Nephron progenitor cell (in vitro differentiated cells): ENCODE data around the gene ACSM2A.
"Not testable (repeated sequence)": the region's sequence is repeated elsewhere in the genome, so short reads cannot be mapped to it uniquely, and the experiment has no call there.

Experiments
- DNase-seq: peaks from one replicate; pipeline ENCODE4 v3.0.0; 2021
- H3K27ac Mint-ChIP-seq: 2 replicates; pipeline ENCODE4 v1.8.0; 2021; ENCODE audit warnings: mild to moderate bottlenecking, moderate library complexity, mixed read lengths
- H3K27me3 Mint-ChIP-seq: 2 replicates; pipeline ENCODE4 v1.8.0; 2021; ENCODE audit warnings: mild to moderate bottlenecking, low read depth, mixed read lengths; ENCODE audit not compliant: poor library complexity
- H3K36me3 Mint-ChIP-seq: 2 replicates; pipeline ENCODE4 v1.8.0; 2021; ENCODE audit warnings: low read depth, mixed read lengths
- H3K4me1 Mint-ChIP-seq: 2 replicates; pipeline ENCODE4 v1.8.0; 2021; ENCODE audit warnings: mixed read lengths
- H3K4me3 Mint-ChIP-seq: 2 replicates; pipeline ENCODE4 v1.8.0; 2021; ENCODE audit warnings: mild to moderate bottlenecking, moderate library complexity, mixed read lengths
- H3K9me3 Mint-ChIP-seq: 2 replicates; pipeline ENCODE4 v1.8.0; 2021; ENCODE audit warnings: mild to moderate bottlenecking, moderate library complexity, mixed read lengths
- TF ChIP-seq, protein P1 (sequence below): fragments of 200-600 bp; sonication (generic); IDR thresholded peaks from 2 replicates; pipeline ENCODE4 v1.5.0; 2021; ENCODE audit warnings: antibody characterized with exemption

The ACSM2A gene

GRCh38 chr16:20484726-20485125 is 33.4 kb downstream of the ACSM2A start:
- DNase-seq: no peak
- H3K4me3 Mint-ChIP-seq: no peak overlapping the region

GRCh38 chr16:20485408-20485807 is 34.1 kb downstream of the ACSM2A start:
- H3K36me3 Mint-ChIP-seq: no peaks in the 10 kb centered on the region

More at GRCh38 chr16:20484726-20485125, 33.4 kb downstream of the ACSM2A start:
- peaks cover 4% of the 10 kb centered on the region for H3K9me3 Mint-ChIP-seq
- no peaks in the 10 kb centered on the region for H3K4me1 Mint-ChIP-seq
- TF ChIP-seq, protein P1, sequence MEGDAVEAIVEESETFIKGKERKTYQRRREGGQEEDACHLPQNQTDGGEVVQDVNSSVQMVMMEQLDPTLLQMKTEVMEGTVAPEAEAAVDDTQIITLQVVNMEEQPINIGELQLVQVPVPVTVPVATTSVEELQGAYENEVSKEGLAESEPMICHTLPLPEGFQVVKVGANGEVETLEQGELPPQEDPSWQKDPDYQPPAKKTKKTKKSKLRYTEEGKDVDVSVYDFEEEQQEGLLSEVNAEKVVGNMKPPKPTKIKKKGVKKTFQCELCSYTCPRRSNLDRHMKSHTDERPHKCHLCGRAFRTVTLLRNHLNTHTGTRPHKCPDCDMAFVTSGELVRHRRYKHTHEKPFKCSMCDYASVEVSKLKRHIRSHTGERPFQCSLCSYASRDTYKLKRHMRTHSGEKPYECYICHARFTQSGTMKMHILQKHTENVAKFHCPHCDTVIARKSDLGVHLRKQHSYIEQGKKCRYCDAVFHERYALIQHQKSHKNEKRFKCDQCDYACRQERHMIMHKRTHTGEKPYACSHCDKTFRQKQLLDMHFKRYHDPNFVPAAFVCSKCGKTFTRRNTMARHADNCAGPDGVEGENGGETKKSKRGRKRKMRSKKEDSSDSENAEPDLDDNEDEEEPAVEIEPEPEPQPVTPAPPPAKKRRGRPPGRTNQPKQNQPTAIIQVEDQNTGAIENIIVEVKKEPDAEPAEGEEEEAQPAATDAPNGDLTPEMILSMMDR: no peak
- H3K27me3 Mint-ChIP-seq: peaks cover 20% of the 10 kb centered on the region
- H3K27ac Mint-ChIP-seq: no peak overlapping the region
- H3K36me3 Mint-ChIP-seq: no peaks in the 10 kb centered on the region

GRCh38 chr16:20490994-20491393 is 39.7 kb downstream of the ACSM2A start:
- H3K4me3 Mint-ChIP-seq, H3K9me3 Mint-ChIP-seq, H3K4me1 Mint-ChIP-seq, H3K27ac Mint-ChIP-seq, DNase-seq, H3K36me3 Mint-ChIP-seq: not testable (repeated sequence)
- H3K27me3 Mint-ChIP-seq: peaks cover 12% of the 10 kb centered on the region

More at GRCh38 chr16:20485408-20485807, 34.1 kb downstream of the ACSM2A start:
- Mint-ChIP-seq H3K27me3 (peaks cover 20% of the 10 kb centered on the region), H3K27ac (no peak overlapping the region), H3K4me1 (no peaks in the 10 kb centered on the region), H3K4me3 (no peak overlapping the region), H3K9me3 (peaks cover 4% of the 10 kb centered on the region)
- TF ChIP-seq, protein P1: no peak
- no peak for DNase-seq

DNA sequence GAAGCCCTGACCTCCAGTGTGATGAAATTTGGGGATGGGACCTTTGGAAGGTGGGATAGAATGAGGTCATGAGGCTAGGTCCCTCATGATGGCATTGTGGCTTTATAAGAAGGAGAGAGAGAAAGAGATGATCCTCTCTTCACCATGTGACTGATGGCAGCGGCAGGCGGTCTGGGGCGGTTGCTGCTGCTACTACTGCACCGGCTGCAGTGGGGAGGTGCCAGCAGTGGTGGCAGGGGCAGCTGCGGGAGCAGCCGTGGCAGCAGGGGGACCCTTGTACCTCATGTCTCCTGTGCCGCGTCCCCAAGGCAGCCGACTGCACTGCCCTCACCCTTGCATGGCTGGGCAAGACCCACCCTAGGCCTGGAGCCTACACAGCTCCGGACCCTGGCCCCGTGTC is 40.1 kb downstream of the ACSM2A start:
- H3K4me3 Mint-ChIP-seq, H3K27ac Mint-ChIP-seq, H3K9me3 Mint-ChIP-seq, H3K36me3 Mint-ChIP-seq, H3K4me1 Mint-ChIP-seq, DNase-seq: not testable (repeated sequence)
- peaks cover 11% of the 10 kb centered on the region for H3K27me3 Mint-ChIP-seq

- TF ChIP-seq, protein P1: no peak
- no peak for DNase-seq
- H3K4me3 Mint-ChIP-seq: no peak overlapping the region
- no peaks in the 10 kb centered on the region for H3K36me3 Mint-ChIP-seq
- no peak overlapping the region for H3K27ac Mint-ChIP-seq
- H3K9me3 Mint-ChIP-seq: peaks cover 64% of the 10 kb centered on the region
- peaks cover 5% of the 10 kb centered on the region for H3K27me3 Mint-ChIP-seq
- H3K4me1 Mint-ChIP-seq: no peaks in the 10 kb centered on the region
Measured at GRCh38 chr16:20504418-20504817, 53.1 kb downstream of the ACSM2A start.

- peaks cover 12% of the 10 kb centered on the region for H3K27me3 Mint-ChIP-seq
- H3K27ac Mint-ChIP-seq: no peak overlapping the region
- H3K4me1 Mint-ChIP-seq: no peaks in the 10 kb centered on the region
- H3K4me3 Mint-ChIP-seq: no peak overlapping the region
- peaks cover 63% of the 10 kb centered on the region for H3K9me3 Mint-ChIP-seq
- no peak for DNase-seq
- TF ChIP-seq, protein P1: no peak
- H3K36me3 Mint-ChIP-seq: no peaks in the 10 kb centered on the region
Measured at GRCh38 chr16:20507280-20507679, 56.0 kb downstream of the ACSM2A start.

- Mint-ChIP-seq H3K27me3 (peaks cover 21% of the 10 kb centered on the region), H3K36me3 (no peaks in the 10 kb centered on the region), H3K27ac (no peak overlapping the region), H3K4me1 (no peaks in the 10 kb centered on the region), H3K9me3 (peaks cover 47% of the 10 kb centered on the region), H3K4me3 (no peak overlapping the region)
- no peak for DNase-seq
- TF ChIP-seq, protein P1: no peak
Measured at GRCh38 chr16:20510323-20510722, 59.0 kb downstream of the ACSM2A start.
